Suprapubic skin (tissue), 4 donors: ENCODE results near the gene HSPG2.

Experiments used
- CTCF ChIP-seq, 2 donors: fragments of 200-600 bp in 1 of 2; fragments of 450-650 bp in 1 of 2; sonication (generic) in 1 of 2; IDR thresholded peaks; one replicate each; pipeline ENCODE4 v1.5.1; 2016 to 2019; ENCODE audit warnings: antibody characterized with exemption in 2 of 2, mild to moderate bottlenecking in 1 of 2, moderate library complexity in 1 of 2
- POLR2A ChIP-seq, 2 donors: fragments of 450-650 bp; IDR thresholded peaks; one replicate each; pipeline ENCODE4 v1.6.1; 2017; ENCODE audit warnings: antibody characterized with exemption in 2 of 2, mild to moderate bottlenecking in 2 of 2, moderate library complexity in 2 of 2
- POLR2AphosphoS5 ChIP-seq, 3 donors: sonication (generic); formaldehyde crosslinking; IDR thresholded peaks; one replicate each; pipeline ENCODE4 v1.6.1; 2017; ENCODE audit warnings: antibody characterized with exemption in 3 of 3

DNA sequence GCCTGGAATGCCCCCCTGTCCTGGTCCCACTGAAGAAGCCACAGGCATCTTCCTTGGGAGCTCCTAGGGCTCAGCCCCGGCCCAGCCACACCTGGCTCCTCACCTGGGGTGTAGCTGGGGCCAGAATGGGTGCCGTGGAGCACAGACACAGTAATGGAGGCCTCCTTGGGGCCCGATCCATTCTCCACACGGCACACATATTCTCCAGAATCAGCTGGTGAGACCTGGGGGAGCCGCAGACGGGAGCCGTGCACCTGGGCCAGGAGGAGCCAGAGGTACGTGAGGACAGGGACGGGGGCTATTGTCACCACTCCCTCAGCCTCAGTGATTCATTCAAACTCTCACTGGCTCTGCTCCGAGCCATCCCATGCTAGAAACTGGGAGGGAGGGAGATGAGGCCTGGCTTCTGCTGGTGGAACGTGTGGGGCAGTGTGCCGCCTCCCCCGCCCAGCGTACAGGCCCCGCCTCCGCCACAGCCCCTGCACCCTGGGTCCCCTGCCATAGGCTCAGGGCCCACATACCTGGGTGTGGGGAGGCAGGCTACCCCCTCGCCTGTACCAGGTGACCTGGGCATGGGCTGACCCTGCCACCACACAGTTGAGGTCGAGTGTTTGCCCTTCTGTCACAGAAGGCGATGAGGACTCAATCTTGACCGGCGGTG is 82.9 kb downstream of the HSPG2 start:
- TF ChIP-seq CTCF (IDR thresholded peaks at IDR 0.05) (no peak), POLR2AphosphoS5 (IDR thresholded peaks at IDR 0.05) (no peak), POLR2A (IDR thresholded peaks at IDR 0.05) (no peak)
